22Rv1 (cell line): ENCODE measurements around the gene ENPP3.

Source experiments
- H3K27ac ChIP-seq: fragments of 450-650 bp; 2 replicates; pipeline ENCODE4 v1.5.1; 2017
- ZFX ChIP-seq: fragments of 450-650 bp; IDR thresholded peaks from 2 replicates; pipeline ENCODE4 v1.6.1; 2017; ENCODE audit warnings: antibody characterized with exemption, borderline replicate concordance
- TF ChIP-seq, protein P1 (sequence below): fragments of 450-650 bp; IDR thresholded peaks from 2 replicates; pipeline ENCODE4 v1.5.1; 2017; ENCODE audit warnings: mild to moderate bottlenecking

The ENPP3 gene

GRCh38 chr6:131654326-131654725 is 17.2 kb downstream of the ENPP3 start:
- H3K27ac ChIP-seq = no peak overlapping the region
- TF ChIP-seq, protein P1, sequence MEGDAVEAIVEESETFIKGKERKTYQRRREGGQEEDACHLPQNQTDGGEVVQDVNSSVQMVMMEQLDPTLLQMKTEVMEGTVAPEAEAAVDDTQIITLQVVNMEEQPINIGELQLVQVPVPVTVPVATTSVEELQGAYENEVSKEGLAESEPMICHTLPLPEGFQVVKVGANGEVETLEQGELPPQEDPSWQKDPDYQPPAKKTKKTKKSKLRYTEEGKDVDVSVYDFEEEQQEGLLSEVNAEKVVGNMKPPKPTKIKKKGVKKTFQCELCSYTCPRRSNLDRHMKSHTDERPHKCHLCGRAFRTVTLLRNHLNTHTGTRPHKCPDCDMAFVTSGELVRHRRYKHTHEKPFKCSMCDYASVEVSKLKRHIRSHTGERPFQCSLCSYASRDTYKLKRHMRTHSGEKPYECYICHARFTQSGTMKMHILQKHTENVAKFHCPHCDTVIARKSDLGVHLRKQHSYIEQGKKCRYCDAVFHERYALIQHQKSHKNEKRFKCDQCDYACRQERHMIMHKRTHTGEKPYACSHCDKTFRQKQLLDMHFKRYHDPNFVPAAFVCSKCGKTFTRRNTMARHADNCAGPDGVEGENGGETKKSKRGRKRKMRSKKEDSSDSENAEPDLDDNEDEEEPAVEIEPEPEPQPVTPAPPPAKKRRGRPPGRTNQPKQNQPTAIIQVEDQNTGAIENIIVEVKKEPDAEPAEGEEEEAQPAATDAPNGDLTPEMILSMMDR = no peak
- TF ChIP-seq ZFX = no peak

- no peak overlapping the region for H3K27ac ChIP-seq
- TF ChIP-seq ZFX = no peak
- TF ChIP-seq, protein P1 = no peak
Measured at GRCh38 chr6:131655387-131655786, 18.3 kb downstream of the ENPP3 start.

DNA sequence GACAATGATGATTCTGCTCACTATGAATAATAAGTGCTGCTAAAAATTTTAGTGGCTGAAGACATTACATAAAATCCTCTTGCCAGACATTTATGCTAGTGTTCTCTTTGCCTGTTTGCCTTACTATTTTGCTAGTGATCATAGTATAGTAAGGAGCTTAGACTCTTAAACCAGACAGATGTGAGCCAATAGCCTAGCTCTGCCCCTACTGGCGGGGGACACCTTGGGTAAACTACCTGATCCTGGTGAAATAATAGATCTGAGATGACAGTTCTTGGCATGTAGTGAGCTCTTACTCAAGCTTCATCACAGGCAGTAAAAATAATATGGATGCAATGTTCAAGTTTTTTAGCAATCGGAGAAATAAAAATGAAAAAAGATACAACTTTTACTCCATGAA is 18.8 kb downstream of the ENPP3 start:
- H3K27ac ChIP-seq = no peak overlapping the region
- TF ChIP-seq, protein P1 = no peak
- no peak for TF ChIP-seq ZFX

- TF ChIP-seq, protein P1 = no peak
- no peak for TF ChIP-seq ZFX
Measured at GRCh38 chr6:131656667-131657066, 19.6 kb downstream of the ENPP3 start.

DNA sequence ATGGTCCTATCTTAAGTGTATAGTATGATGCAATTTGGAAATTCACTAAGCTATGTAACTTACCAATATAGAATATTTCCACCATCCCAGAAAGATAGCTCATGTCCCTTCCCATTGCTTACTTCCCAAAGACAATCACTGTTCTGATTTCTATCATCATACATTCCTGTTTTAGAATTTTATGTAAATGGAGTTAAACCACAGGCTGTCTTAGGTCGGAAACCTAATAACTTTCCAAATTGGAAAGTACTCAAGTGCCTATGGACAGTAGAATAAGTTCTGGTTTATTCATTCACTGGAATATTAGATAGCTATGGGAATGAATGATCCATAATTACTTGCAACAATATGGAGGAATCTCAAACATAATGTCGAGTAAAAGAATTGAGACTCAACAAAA is 20.1 kb downstream of the ENPP3 start:
- TF ChIP-seq ZFX = no peak
- TF ChIP-seq, protein P1 = no peak
- no peak overlapping the region for H3K27ac ChIP-seq

More at GRCh38 chr6:131656667-131657066, 19.6 kb downstream of the ENPP3 start:
- H3K27ac ChIP-seq = no peak overlapping the region

- TF ChIP-seq, protein P1 = no peak
- no peak for TF ChIP-seq ZFX
- H3K27ac ChIP-seq = no peak overlapping the region
Measured at GRCh38 chr6:131657630-131658111, 20.6 kb downstream of the ENPP3 start.

GRCh38 chr6:131658287-131658686 is 21.2 kb downstream of the ENPP3 start:
- TF ChIP-seq, protein P1 = no peak
- no peak for TF ChIP-seq ZFX
- H3K27ac ChIP-seq = no peak overlapping the region
